Measurements from ENCODE around the gene NUFIP1.
"Not testable (repeated sequence)": the region's sequence is repeated elsewhere in the genome, so short reads cannot be mapped to it uniquely, and the experiment has no call there.

Gene NUFIP1

DNA sequence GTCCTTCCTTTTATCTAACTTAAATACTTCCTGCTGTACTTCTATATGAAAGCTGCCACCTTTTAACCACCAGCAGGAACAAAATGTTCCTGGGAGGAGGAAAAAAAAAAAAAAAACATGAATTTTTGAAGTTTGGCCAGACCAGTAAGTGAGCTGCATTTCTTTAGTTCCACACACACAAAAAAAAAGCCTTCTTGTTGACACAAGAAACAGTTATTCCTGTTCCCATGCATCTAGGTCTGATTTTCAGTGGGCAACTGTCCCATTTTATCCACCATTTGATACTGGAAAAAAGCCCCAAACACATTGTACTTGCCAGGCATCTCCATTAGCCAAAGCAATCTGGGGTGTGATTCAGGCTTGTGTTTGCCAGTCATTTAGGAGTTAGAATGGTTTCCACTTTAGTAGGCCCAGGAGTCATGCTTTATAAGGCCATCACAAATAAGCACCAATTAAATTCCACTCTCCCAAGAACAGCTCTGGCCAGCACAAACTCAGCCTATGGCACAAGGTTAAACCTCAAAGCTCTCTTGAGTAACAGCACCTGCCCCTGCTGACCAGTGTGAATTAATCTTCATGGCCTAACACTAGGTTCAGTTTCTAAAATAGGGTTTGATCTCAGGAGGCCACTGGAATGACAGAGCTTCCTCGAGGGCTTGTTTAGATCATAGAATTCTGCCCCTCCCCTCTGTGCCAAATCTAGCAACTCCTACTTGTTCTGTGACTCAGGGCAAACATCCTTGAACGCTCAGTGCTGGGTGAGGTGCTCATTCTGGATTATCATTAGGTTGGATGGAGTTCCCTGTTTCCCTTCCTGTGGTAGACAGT is 67.1 kb downstream of the NUFIP1 start:
- in situ Hi-C loops (cut with HindIII; ENCODE audit: low sequenced_read_pairs), result no loop called here

- in situ Hi-C loops (cut with HindIII; ENCODE audit: low sequenced_read_pairs), result no loop called here
These were observed 67.9 kb downstream of the NUFIP1 start for GRCh38 chr13:44921246-44921877.

DNA sequence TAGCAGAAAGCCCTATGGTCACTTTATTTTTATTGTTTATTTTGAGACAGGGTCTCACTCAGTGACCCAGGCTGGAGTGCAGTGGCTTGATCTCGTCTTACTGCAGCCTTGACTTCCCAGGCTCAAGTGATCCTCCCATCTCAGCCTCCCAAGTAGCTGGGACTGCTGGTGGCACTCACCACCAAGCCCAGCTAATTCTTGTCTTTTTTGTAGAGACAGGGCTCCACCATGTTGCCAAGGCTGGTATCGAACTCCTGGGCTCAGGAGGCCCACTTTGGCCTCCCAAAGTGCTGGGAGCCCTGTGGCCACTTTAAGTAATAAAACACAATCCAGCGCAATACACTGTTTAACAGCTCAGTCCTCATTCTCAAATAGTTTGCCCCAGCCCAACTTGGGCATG is 69.3 kb downstream of the NUFIP1 start:
- in situ Hi-C loops (cut with HindIII; ENCODE audit: low sequenced_read_pairs), result no loop called here

DNA sequence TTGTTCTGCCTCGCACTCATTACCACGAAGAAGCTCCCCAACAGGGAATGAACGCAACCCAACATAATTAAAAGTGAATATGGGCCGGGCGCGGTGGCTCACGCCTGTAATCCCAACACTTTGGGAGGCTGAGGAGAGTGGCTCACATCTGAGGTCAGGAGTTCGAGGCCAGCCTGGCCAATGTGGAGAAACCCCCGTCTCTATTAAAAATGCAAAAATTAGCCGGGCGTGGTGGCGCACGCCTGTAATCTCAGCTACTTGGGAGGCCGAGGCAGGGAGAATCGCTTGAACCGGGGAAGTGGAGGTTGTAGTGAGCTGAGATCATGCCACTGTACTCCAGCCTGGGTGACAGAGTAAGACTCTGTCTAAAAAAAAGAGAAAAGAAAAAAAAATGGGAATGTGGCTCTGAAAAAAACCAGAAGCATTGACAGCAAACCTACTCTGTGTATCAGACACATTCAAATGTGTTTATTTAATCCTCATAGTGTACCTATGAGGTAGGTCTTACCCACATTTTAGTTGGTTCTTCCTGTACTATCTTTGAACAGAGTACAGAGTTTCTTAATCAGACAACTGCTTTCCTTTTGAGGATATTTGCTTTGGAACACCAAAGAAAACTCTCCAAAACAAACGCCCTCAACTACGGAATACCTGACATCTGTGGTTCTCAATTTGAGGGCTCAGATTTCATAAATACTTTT is 70.0 kb downstream of the NUFIP1 start:
- in situ Hi-C loops (cut with HindIII; ENCODE audit: low sequenced_read_pairs), result no loop called here

GRCh38 chr13:44918326-44919103 is 70.8 kb downstream of the NUFIP1 start:
- in situ Hi-C loops (cut with HindIII; ENCODE audit: low sequenced_read_pairs), result no loop called here

GRCh38 chr13:44917589-44918325 is 71.5 kb downstream of the NUFIP1 start:
- in situ Hi-C loops (cut with HindIII; ENCODE audit: low sequenced_read_pairs), result no loop called here

DNA sequence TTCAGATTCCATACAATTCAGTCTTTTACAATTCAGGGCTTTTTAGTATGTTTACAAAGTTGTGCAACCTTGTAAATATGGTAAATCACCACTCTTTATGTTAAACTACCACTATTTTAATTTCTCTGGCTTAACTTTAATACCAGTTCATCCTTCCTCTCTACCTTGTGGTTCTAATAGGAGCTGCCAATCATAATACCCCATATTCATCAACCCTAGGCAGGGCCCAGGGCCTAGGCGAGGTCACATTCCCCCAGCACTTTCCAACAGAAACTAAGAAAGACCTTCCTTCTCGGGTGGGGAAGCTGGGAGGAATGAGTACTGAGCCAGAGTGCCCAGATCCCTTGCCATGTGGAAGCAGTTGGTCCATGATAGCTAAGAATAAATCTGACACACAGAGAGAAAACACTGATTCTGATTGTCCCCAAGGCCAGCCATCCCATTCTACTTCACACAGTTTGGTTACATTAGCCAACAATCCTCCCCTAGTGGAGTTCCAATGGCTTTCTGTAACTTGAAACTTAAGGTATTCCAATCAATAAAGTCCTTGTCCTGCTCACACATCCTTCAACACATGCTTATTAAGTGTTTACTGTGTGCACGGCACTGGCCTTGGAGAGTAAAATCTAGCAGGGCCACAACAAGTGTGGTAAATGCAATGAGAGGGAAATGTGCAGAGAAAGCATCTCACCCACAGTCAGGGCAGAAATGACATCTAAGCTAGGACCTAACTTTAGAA is 76.8 kb downstream of the NUFIP1 start:
- in situ Hi-C loops (cut with HindIII; ENCODE audit: low sequenced_read_pairs), result no loop called here

- in situ Hi-C loops (cut with HindIII; ENCODE audit: low sequenced_read_pairs), result no loop called here
These were observed 80.6 kb downstream of the NUFIP1 start for GRCh38 chr13:44908712-44909111.

DNA sequence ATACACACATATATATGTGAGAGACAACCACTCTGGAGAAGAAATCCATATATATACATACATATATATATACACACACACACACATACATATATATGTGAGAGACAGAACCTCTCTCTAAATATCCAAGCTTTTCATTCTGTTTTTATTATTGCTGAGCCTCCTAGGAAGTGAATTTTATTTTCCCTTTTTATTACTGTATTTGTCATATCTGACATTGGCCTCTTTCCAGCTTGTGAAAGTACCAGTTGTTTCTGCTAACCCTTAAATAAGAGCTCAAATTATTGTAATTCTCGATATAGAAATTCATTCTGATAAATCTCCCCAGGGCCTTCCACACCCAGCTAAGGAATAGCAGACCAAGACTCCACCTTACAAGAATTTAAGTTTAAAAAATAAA is 81.0 kb downstream of the NUFIP1 start:
- in situ Hi-C loops (cut with HindIII; ENCODE audit: low sequenced_read_pairs), result no loop called here

GRCh38 chr13:44906713-44907112 is 82.6 kb downstream of the NUFIP1 start:
- in situ Hi-C loops (cut with HindIII; ENCODE audit: low sequenced_read_pairs), result no loop called here

GRCh38 chr13:44906230-44906629 is 83.0 kb downstream of the NUFIP1 start:
- in situ Hi-C loops (cut with HindIII; ENCODE audit: low sequenced_read_pairs), result no loop called here

DNA sequence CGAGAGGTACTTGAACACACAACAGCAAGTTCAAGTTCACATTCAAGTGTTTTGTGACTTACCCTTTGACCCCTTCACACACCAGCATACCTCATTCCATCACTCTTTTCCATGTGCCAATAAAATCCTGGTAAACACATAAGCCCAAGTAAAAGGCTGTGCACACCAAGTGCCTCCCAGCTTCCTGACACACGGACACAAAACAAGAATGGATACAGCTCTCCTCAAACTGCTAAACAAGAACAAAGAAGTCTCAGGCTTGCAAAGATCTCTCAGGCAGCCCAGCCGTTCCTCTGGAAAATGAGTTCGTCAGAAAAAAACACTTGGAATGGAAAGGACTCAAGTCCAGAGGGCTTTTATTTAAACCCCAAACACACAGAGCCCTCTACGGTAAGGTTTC is 83.7 kb downstream of the NUFIP1 start:
- in situ Hi-C loops (cut with HindIII; ENCODE audit: low sequenced_read_pairs), result no loop called here

GRCh38 chr13:44904967-44905366 is 84.3 kb downstream of the NUFIP1 start:
- in situ Hi-C loops (cut with HindIII; ENCODE audit: low sequenced_read_pairs), result no loop called here

GRCh38 chr13:44903574-44903985 is 85.7 kb downstream of the NUFIP1 start:
- in situ Hi-C loops (cut with HindIII; ENCODE audit: low sequenced_read_pairs), result no loop called here

DNA sequence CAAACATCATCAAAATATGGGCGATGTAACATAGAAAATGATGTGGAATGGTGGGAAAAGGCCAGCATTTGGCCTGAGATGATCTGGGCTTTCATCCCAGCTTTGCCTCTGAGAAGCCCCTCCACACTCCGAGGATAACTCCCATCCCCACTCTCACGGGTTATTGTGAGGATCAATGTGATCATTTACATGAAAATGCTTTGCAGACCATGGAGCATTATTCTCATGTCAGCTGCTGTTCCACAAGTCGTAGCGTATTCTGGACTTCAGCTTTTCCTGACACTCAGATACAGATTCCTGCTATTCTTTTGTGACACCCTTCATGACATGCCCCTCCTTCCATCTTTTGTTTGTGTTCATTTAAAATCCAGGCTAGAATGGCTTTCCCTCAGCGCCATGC is 86.5 kb downstream of the NUFIP1 start:
- in situ Hi-C loops (cut with HindIII; ENCODE audit: low sequenced_read_pairs), result no loop called here

GRCh38 chr13:44899967-44900366 is 89.3 kb downstream of the NUFIP1 start:
- in situ Hi-C loops (cut with HindIII; ENCODE audit: low sequenced_read_pairs), result no loop called here

DNA sequence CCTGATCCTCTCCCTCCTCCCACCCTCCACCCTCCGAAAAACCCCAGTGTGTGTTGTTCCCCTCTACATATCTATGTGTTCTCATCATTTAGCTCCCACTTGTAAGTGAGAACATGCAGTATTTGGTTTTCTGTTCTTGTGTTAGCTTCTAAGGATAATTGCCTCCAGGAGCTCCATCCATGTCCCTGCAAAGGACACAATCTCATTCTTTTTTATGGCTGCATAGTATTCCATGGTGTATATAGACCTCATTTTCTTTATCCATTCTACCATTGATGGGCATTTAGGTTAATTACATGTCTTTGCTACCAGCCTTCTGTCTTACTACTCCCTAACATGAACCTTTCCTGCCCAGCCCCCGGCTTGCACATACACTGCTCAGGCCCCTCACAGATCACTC is 91.0 kb downstream of the NUFIP1 start:
- in situ Hi-C loops (cut with HindIII; ENCODE audit: low sequenced_read_pairs), result not testable (repeated sequence)

- in situ Hi-C loops (cut with HindIII; ENCODE audit: low sequenced_read_pairs), result no loop called here
These were observed 93.3 kb downstream of the NUFIP1 start for GRCh38 chr13:44895953-44896335.

GRCh38 chr13:44895264-44895952 is 93.9 kb downstream of the NUFIP1 start:
- in situ Hi-C loops (cut with HindIII; ENCODE audit: low sequenced_read_pairs), result no loop called here
